ENCODE data around the gene TMEM184B. TPM values are rescaled to one million over a fixed set of nuclear protein-coding genes. Genes with fewer than 3 reads are reported as not detected.

The TMEM184B gene
- total RNA-seq, 1 donor from 2014 or later = 26.5 TPM

DNA sequence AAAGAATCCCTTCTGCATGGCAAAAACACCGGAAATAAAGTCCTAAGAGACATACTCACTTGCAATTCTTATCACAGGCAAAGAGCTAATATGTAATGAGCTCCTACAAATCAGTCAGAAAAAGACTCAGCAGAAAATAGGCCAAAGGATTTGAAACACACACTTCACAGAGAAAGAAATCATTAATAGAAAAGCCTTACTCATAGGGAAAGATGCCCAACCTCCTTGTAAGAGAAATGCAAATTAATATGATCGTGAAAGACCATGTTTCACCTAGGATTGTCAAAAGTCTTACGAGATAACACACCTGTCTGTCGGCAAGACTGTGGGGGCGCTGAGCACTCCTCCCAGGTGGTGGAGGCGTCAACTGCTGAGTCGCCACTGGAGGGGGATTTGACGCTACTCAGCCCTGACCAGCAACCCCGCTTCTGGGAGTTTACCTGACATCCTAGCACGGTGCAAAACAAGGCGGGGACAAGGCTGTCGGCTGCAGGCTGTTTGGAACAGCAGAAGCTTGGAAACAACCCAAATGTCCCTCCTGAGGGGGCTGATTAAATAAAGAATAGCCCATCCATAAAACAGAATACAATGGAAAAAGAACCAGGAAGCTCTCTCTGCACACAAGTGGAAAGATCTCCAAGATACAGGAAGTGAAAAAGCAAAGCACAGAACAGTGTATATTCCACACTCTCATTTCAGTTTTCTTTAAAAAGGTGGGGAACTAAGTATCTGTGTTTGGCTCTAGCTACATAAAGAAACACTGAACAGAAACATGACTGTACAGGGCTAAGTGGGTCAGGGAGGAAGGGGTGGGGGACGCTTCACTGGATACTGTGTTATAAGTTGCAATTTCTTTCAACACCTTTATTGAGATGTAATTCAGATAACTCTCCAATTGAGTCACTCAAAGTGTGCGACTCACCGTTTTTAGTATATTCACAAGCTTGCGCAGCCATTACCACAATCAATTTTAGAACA lies 33.0 kb upstream of the TMEM184B start:
- peak overlapping the region; percentile 54 for H3K27ac ChIP-seq
- peaks cover 3% of the 10 kb centered on the region for H3K36me3 ChIP-seq
- peaks cover 93% of the 10 kb centered on the region for H3K79me2 ChIP-seq (ENCODE audit: low read depth)
- H3K27me3 Mint-ChIP-seq (ENCODE audit: insufficient read depth, low read depth) = peaks cover 2% of the 10 kb centered on the region
- no peak overlapping the region for H3K4me3 ChIP-seq
- peak; percentile 49 for DNase-seq (ENCODE audit: low spot score)
- no peak overlapping the region for H2AFZ ChIP-seq (replicated peaks)
- H3K27me3 ChIP-seq = no peaks in the 10 kb centered on the region
- peak overlapping the region; percentile 5 for H3K9ac ChIP-seq
- no peaks in the 10 kb centered on the region for H3K9me3 Mint-ChIP-seq
- H3K4me3 Mint-ChIP-seq = no peak overlapping the region
- H3K4me1 ChIP-seq = peaks cover 10% of the 10 kb centered on the region
- no peak for TF ChIP-seq EZH2 (IDR thresholded peaks at IDR 0.05)
- TF ChIP-seq EZH2phosphoT487 (IDR thresholded peaks at IDR 0.05) = no peak
- TF ChIP-seq, protein P1, sequence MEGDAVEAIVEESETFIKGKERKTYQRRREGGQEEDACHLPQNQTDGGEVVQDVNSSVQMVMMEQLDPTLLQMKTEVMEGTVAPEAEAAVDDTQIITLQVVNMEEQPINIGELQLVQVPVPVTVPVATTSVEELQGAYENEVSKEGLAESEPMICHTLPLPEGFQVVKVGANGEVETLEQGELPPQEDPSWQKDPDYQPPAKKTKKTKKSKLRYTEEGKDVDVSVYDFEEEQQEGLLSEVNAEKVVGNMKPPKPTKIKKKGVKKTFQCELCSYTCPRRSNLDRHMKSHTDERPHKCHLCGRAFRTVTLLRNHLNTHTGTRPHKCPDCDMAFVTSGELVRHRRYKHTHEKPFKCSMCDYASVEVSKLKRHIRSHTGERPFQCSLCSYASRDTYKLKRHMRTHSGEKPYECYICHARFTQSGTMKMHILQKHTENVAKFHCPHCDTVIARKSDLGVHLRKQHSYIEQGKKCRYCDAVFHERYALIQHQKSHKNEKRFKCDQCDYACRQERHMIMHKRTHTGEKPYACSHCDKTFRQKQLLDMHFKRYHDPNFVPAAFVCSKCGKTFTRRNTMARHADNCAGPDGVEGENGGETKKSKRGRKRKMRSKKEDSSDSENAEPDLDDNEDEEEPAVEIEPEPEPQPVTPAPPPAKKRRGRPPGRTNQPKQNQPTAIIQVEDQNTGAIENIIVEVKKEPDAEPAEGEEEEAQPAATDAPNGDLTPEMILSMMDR (IDR thresholded peaks at IDR 0.05) = no peak
- H3K4me1 Mint-ChIP-seq = peaks cover 16% of the 10 kb centered on the region
- H4K20me1 ChIP-seq (ENCODE audit: low read depth) = peaks cover 100% of the 10 kb centered on the region
- no peaks in the 10 kb centered on the region for H3K9me3 ChIP-seq (ENCODE audit: low read depth)
- H3K4me2 ChIP-seq = no peak overlapping the region
- H3K27ac Mint-ChIP-seq = no peak overlapping the region
- H3K36me3 Mint-ChIP-seq = peaks cover 32% of the 10 kb centered on the region
- H3F3A ChIP-seq (ENCODE audit: low read depth) = peaks cover 4% of the 10 kb centered on the region

GRCh38 chr22:38304526-38304925 lies 31.7 kb upstream of the TMEM184B start:
- TF ChIP-seq EZH2phosphoT487 (IDR thresholded peaks at IDR 0.05) = no peak
- TF ChIP-seq, protein P1 (IDR thresholded peaks at IDR 0.05) = peak; percentile 11
- peaks cover 16% of the 10 kb centered on the region for H3K4me1 Mint-ChIP-seq
- no peaks in the 10 kb centered on the region for H3K9me3 Mint-ChIP-seq
- no peak for DNase-seq (ENCODE audit: low spot score)
- Histone ChIP-seq H3K4me2 (no peak overlapping the region), H3K36me3 (peaks cover 3% of the 10 kb centered on the region), H2AFZ (replicated peaks) (no peak overlapping the region), H3K27ac (no peak overlapping the region), H3K4me1 (peaks cover 10% of the 10 kb centered on the region), H3F3A (ENCODE audit: low read depth) (peaks cover 4% of the 10 kb centered on the region), H3K9me3 (ENCODE audit: low read depth) (no peaks in the 10 kb centered on the region), H3K4me3 (no peak overlapping the region), H3K9ac (no peak overlapping the region), H3K79me2 (ENCODE audit: low read depth) (peaks cover 81% of the 10 kb centered on the region), H3K27me3 (no peaks in the 10 kb centered on the region), H4K20me1 (ENCODE audit: low read depth) (peaks cover 100% of the 10 kb centered on the region)
- no peak overlapping the region for H3K27ac Mint-ChIP-seq
- no peak overlapping the region for H3K4me3 Mint-ChIP-seq
- H3K27me3 Mint-ChIP-seq (ENCODE audit: insufficient read depth, low read depth) = peaks cover 4% of the 10 kb centered on the region
- H3K36me3 Mint-ChIP-seq = peaks cover 39% of the 10 kb centered on the region

- H3K79me2 ChIP-seq (ENCODE audit: low read depth) = peaks cover 76% of the 10 kb centered on the region
- H3K4me1 Mint-ChIP-seq = peaks cover 16% of the 10 kb centered on the region
- no peaks in the 10 kb centered on the region for H3K9me3 ChIP-seq (ENCODE audit: low read depth)
- peaks cover 3% of the 10 kb centered on the region for H3K36me3 ChIP-seq
- no peak overlapping the region for H3K27ac ChIP-seq
- H3K4me2 ChIP-seq = no peak overlapping the region
- peaks cover 4% of the 10 kb centered on the region for H3K27me3 Mint-ChIP-seq (ENCODE audit: insufficient read depth, low read depth)
- peaks cover 10% of the 10 kb centered on the region for H3K4me1 ChIP-seq
- H3K4me3 ChIP-seq = no peak overlapping the region
- TF ChIP-seq EZH2phosphoT487 (IDR thresholded peaks at IDR 0.05) = no peak
- TF ChIP-seq EZH2 (IDR thresholded peaks at IDR 0.05) = no peak
- TF ChIP-seq, protein P1 (IDR thresholded peaks at IDR 0.05) = no peak
- H3F3A ChIP-seq (ENCODE audit: low read depth) = peaks cover 4% of the 10 kb centered on the region
- no peak overlapping the region for H3K9ac ChIP-seq
- no peak for DNase-seq (ENCODE audit: low spot score)
- H3K27ac Mint-ChIP-seq = peak overlapping the region; percentile 74
- no peaks in the 10 kb centered on the region for H3K27me3 ChIP-seq
- peaks cover 100% of the 10 kb centered on the region for H4K20me1 ChIP-seq (ENCODE audit: low read depth)
- H3K36me3 Mint-ChIP-seq = peaks cover 41% of the 10 kb centered on the region
- no peak overlapping the region for H2AFZ ChIP-seq (replicated peaks)
- H3K9me3 Mint-ChIP-seq = no peaks in the 10 kb centered on the region
- H3K4me3 Mint-ChIP-seq = no peak overlapping the region
Measured at GRCh38 chr22:38303974-38304373, 31.2 kb upstream of the TMEM184B start.
